Activated T-helper 2 cell treated with anti-CD3 and anti-CD28 coated beads, Interferon-gamma antibody, Interleukin-2, Interleukin-4, amounts not matched to agents 10 μg/mL and 5 μg/mL and 100 μg/mL, durations not matched to agents 14 hours and 24 hours and 36 hours (primary cell): ENCODE data around the gene PAQR3. TPM values are rescaled to one million over a fixed set of nuclear protein-coding genes. Genes with fewer than 3 reads are reported as not detected.
"Not testable (repeated sequence)": the region's sequence is repeated elsewhere in the genome, so short reads cannot be mapped to it uniquely, and the experiment has no call there.

Source experiments
- DNase-seq: peaks from one replicate; pipeline ENCODE4 v3.0.0; 2021; ENCODE audit warnings: low spot score
- H3K27ac Mint-ChIP-seq: one replicate; pipeline ENCODE4 v1.8.0; 2021; ENCODE audit warnings: mixed read lengths
- H3K27me3 Mint-ChIP-seq: one replicate; pipeline ENCODE4 v1.8.0; 2021; ENCODE audit warnings: low read depth, mixed read lengths
- H3K36me3 Mint-ChIP-seq: one replicate; pipeline ENCODE4 v1.8.0; 2021; ENCODE audit warnings: low read depth, mixed read lengths
- H3K4me1 Mint-ChIP-seq: one replicate; pipeline ENCODE4 v1.8.0; 2021; ENCODE audit warnings: low read depth, mixed read lengths
- H3K4me3 Mint-ChIP-seq: one replicate; pipeline ENCODE4 v1.8.0; 2021; ENCODE audit warnings: low read depth, mild to moderate bottlenecking, moderate library complexity, mixed read lengths
- H3K9me3 Mint-ChIP-seq: one replicate; pipeline ENCODE4 v1.8.0; 2021; ENCODE audit warnings: mixed read lengths
- intact Hi-C: fragments of 100-400 bp; cut with micrococcal nuclease; formaldehyde crosslinking; loops from one replicate; pipeline ENCODE4 v1.15.1; 2023
- total RNA-seq: library from RNA; stranded (reverse); gene quantifications from 2 replicates; pipeline ENCODE4 v1.2.3, GENCODE V29; 2022

PAQR3 gene
- total RNA-seq, 1 donor from 2014 or later = 11.0 TPM

GRCh38 chr4:78870056-78870455, 69.2 kb downstream of the PAQR3 start:
- Mint-ChIP-seq H3K36me3 (peaks cover 24% of the 10 kb centered on the region), H3K27me3 (no peaks in the 10 kb centered on the region), H3K27ac (no peak overlapping the region), H3K9me3 (no peaks in the 10 kb centered on the region), H3K4me3 (no peak overlapping the region), H3K4me1 (no peaks in the 10 kb centered on the region)
- no peak for DNase-seq
- intact Hi-C loops = no loop called here

GRCh38 chr4:78868712-78869111, 70.5 kb downstream of the PAQR3 start:
- H3K27ac Mint-ChIP-seq, intact Hi-C loops, H3K9me3 Mint-ChIP-seq, H3K4me3 Mint-ChIP-seq, H3K4me1 Mint-ChIP-seq, H3K27me3 Mint-ChIP-seq, DNase-seq: not testable (repeated sequence)
- peaks cover 23% of the 10 kb centered on the region for H3K36me3 Mint-ChIP-seq

- Mint-ChIP-seq H3K4me3 (no peak overlapping the region), H3K36me3 (peaks cover 6% of the 10 kb centered on the region), H3K27ac (no peak overlapping the region), H3K9me3 (no peaks in the 10 kb centered on the region), H3K27me3 (no peaks in the 10 kb centered on the region), H3K4me1 (peaks cover 2% of the 10 kb centered on the region)
- DNase-seq = no peak
- intact Hi-C loops = no loop called here
Observed at GRCh38 chr4:78865451-78865850, 73.8 kb downstream of the PAQR3 start.

- intact Hi-C loops = loop anchor here (1.0 to 5.0 kb wide), 4 partner anchors 87 to 902 kb away; partner anchors contain the start of gene BMP2K
- H3K27ac Mint-ChIP-seq = no peak overlapping the region
- H3K4me1 Mint-ChIP-seq = peaks cover 2% of the 10 kb centered on the region
- no peak for DNase-seq
- H3K36me3 Mint-ChIP-seq = peaks cover 8% of the 10 kb centered on the region
- no peak overlapping the region for H3K4me3 Mint-ChIP-seq
- no peaks in the 10 kb centered on the region for H3K27me3 Mint-ChIP-seq
- H3K9me3 Mint-ChIP-seq = no peaks in the 10 kb centered on the region
Observed at GRCh38 chr4:78864405-78865024, 74.7 kb downstream of the PAQR3 start.

- H3K4me3 Mint-ChIP-seq = no peak overlapping the region
- peaks cover 8% of the 10 kb centered on the region for H3K36me3 Mint-ChIP-seq
Observed at GRCh38 chr4:78863991-78864390, 75.2 kb downstream of the PAQR3 start.

GRCh38 chr4:78863254-78863869, 75.9 kb downstream of the PAQR3 start:
- no peaks in the 10 kb centered on the region for H3K9me3 Mint-ChIP-seq
- no peak overlapping the region for H3K4me3 Mint-ChIP-seq
- DNase-seq = no peak
- peaks cover 7% of the 10 kb centered on the region for H3K36me3 Mint-ChIP-seq
- no peaks in the 10 kb centered on the region for H3K27me3 Mint-ChIP-seq
- H3K27ac Mint-ChIP-seq = no peak overlapping the region
- H3K4me1 Mint-ChIP-seq = peaks cover 2% of the 10 kb centered on the region
- intact Hi-C loops = loop anchor here (5.0 kb wide), 3 partner anchors 86 to 901 kb away; partner anchors contain the start of gene BMP2K

More at GRCh38 chr4:78863991-78864390, 75.2 kb downstream of the PAQR3 start:
- Mint-ChIP-seq H3K27me3 (no peaks in the 10 kb centered on the region), H3K9me3 (no peaks in the 10 kb centered on the region), H3K4me1 (peaks cover 2% of the 10 kb centered on the region), H3K27ac (no peak overlapping the region)
- intact Hi-C loops = loop anchor here (1.0 to 5.0 kb wide), 4 partner anchors 87 to 902 kb away; partner anchors contain the start of gene BMP2K
- no peak for DNase-seq

- H3K27ac Mint-ChIP-seq = no peak overlapping the region
Observed at GRCh38 chr4:78862314-78862737, 76.9 kb downstream of the PAQR3 start.

More at GRCh38 chr4:78862314-78862737, 76.9 kb downstream of the PAQR3 start:
- peaks cover 3% of the 10 kb centered on the region for H3K36me3 Mint-ChIP-seq
- no peak for DNase-seq
- peaks cover 2% of the 10 kb centered on the region for H3K4me1 Mint-ChIP-seq
- H3K9me3 Mint-ChIP-seq = no peaks in the 10 kb centered on the region
- no peak overlapping the region for H3K4me3 Mint-ChIP-seq
- intact Hi-C loops = loop anchor here (5.0 kb wide), 3 partner anchors 85 to 900 kb away; partner anchors contain the start of gene BMP2K
- H3K27me3 Mint-ChIP-seq = no peaks in the 10 kb centered on the region

Other genes starting within 250 kb of the PAQR3 start
- 12.6 and 14.6 TPM in 2 replicates for gene BMP2K, start 163.1 kb downstream of the PAQR3 start, total RNA-seq